ENCODE results near the gene MORN4. TPM values are rescaled to one million over a fixed set of nuclear protein-coding genes. Genes with fewer than 3 reads are reported as not detected.

MORN4 gene
- total and polyA plus RNA-seq, 2 of the 13 experiments (the other 11 are each of a cell fraction or from before 2014, with no cell fraction given): 3.4 to 9.1 TPM

GRCh38 chr10:97572214-97572989, 60.9 kb downstream of the MORN4 start, which contains the start of gene ANKRD2 (continued):
- TF ChIP-seq, protein P1, sequence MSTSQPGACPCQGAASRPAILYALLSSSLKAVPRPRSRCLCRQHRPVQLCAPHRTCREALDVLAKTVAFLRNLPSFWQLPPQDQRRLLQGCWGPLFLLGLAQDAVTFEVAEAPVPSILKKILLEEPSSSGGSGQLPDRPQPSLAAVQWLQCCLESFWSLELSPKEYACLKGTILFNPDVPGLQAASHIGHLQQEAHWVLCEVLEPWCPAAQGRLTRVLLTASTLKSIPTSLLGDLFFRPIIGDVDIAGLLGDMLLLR (CRISPR knock-in tag; IDR thresholded peaks at IDR 0.05): no peak

- H3K9ac ChIP-seq (ENCODE audit: insufficient read depth, low read depth, low read length): no peak overlapping the region
- FAIRE-seq (no peak), ATAC-seq (no peak), DNase-seq (ENCODE audit: low spot score) (no peak)
- CTCF ChIA-PET (ENCODE audit: low intra/inter-chr PET ratio, low total read pairs): interaction anchor here (0.9 to 2.7 kb wide), 3 partner anchors 38 to 160 kb away, joined by 3 to 46 read pairs (median 7); no protein-coding TSS in a partner anchor
- H3K9me3 ChIP-seq (ENCODE audit: low read length): no peaks in the 10 kb centered on the region
- no peaks in the 10 kb centered on the region for H3K79me2 ChIP-seq (ENCODE audit: insufficient read depth, low read length)
- intact Hi-C loops (cut with micrococcal nuclease; ENCODE audit: unreplicated experiment) (loop anchor here (1.0 kb wide), 1 partner anchor 41 kb away; no protein-coding TSS in a partner anchor), in situ Hi-C loops (cut with HindIII; ENCODE audit: extremely low pct_ligation_motif_present, low pct_unique_long_range_greater_than_20kb) (loop anchor here (5.0 kb wide), 1 partner anchor 41 kb away; no protein-coding TSS in a partner anchor)
- H3K27ac ChIP-seq (ENCODE audit: extremely low read length, insufficient read depth, low read length): no peak overlapping the region
- no peak for TF ChIP-seq MIER2 (CRISPR knock-in tag; IDR thresholded peaks at IDR 0.05)
- TF ChIP-seq GLI4 (CRISPR knock-in tag; IDR thresholded peaks at IDR 0.05; ENCODE audit: borderline replicate concordance): no peak
- TF ChIP-seq NONO (IDR thresholded peaks at IDR 0.05): no peak
- no peak for TF ChIP-seq NONO (CRISPR knock-in tag; conservative IDR thresholded peaks at IDR 0.05)
- TF ChIP-seq ZEB1 (IDR thresholded peaks at IDR 0.05; ENCODE audit: insufficient replicate concordance, low read depth): no peak
- no peak for TF ChIP-seq SP1 (IDR thresholded peaks at IDR 0.05)
- no peak for TF ChIP-seq SP1 (CRISPR knock-in tag; IDR thresholded peaks at IDR 0.05)
- no peak for TF ChIP-seq ATF7 (IDR thresholded peaks at IDR 0.05)
- TF ChIP-seq ATF7 (CRISPR knock-in tag; IDR thresholded peaks at IDR 0.05): no peak
- no peak for TF ChIP-seq NR1H2 (CRISPR knock-in tag; IDR thresholded peaks at IDR 0.05; ENCODE audit: borderline replicate concordance, low read depth)
- peaks cover 3 to 8% of the 10 kb centered on the region in 2 experiments; a peak in 3 of 5 replicates for H3K36me3 ChIP-seq (replicated peaks in 1 of 2; ENCODE audit: control insufficient read depth in 1 of 2, insufficient read depth in 2 of 2, low read length in 2 of 2)
- H3K4me3 ChIP-seq (replicated peaks in 1 of 3; ENCODE audit: insufficient read depth in 1 of 3, low read depth in 2 of 3, low read length in 3 of 3): no peak overlapping the region
- no peaks in the 10 kb centered on the region for H4K20me1 ChIP-seq (ENCODE audit: insufficient read depth, low read length)
- POLR2A ChIA-PET: interaction anchor here (1.2 to 2.1 kb wide), 3 partner anchors 13 to 104 kb away, joined by 3 to 10 read pairs (median 8); partner anchors contain the start of genes HOGA1 and PI4K2A
- BruUV-seq (replicated peaks): no TSS peak
- H3K4me1 ChIP-seq (ENCODE audit: insufficient read depth, low read length): peaks cover 17% of the 10 kb centered on the region
- no peaks in the 10 kb centered on the region for H3K27me3 ChIP-seq (ENCODE audit: control insufficient read depth in 1 of 2, insufficient read depth in 2 of 2, low read length in 2 of 2)
- H2AFZ ChIP-seq (ENCODE audit: low read length): no peak overlapping the region
- WGBS (ENCODE audit: low lambda C conversion rate): 90% methylated on average over 3 of the region's 3 CpGs
- H3K4me2 ChIP-seq (ENCODE audit: low read depth, low read length): no peak overlapping the region
Measured at GRCh38 chr10:97571622-97572021, 61.7 kb downstream of the MORN4 start.

All from HepG2 (cell line).